ENCODE data around the gene LAMA2. TPM values are rescaled to one million over a fixed set of nuclear protein-coding genes. Genes with fewer than 3 reads are reported as not detected.

LAMA2 gene
- total and polyA plus RNA-seq, 2 of the 8 experiments (the other 6 are each of a cell fraction or from before 2014, with no cell fraction given), result 1.3 to 3.8 TPM

DNA sequence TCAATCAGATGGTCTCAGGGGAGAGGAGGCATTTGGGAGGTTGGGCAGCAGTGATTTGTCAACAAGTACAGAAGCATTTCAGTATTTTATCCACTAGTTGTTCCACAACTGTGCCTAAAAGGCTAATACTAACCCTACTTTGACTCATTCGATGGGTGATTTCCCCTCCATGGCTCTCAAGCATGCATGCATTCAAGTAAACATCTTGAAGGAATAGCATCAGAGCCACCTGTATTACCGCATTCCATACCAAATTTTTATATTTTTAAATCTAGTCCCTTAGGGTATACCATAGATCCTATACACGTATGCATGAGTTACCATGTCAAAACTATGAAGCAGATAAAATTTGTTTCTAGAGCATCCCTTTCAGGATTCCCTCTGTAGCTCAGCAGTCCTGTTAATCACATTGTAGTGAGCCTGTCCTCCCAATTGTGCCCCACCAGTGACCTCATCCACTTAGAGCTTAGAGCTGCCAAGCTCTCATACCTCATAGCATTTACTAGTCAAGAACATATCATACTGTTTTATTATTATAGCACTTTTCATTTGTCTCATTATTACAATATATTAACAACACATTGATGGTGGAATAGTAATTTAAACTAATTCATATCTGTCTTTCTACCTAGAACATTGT lies 213.8 kb downstream of the LAMA2 start (continued):
- TF ChIP-seq YY1 (IDR thresholded peaks at IDR 0.05; ENCODE audit: low read depth, low read length) (no peak), SUZ12 (IDR thresholded peaks at IDR 0.05; ENCODE audit: low read length) (no peak)
